A204.1 (cell line): Measurements from ENCODE around the gene SLC45A2.
"Not testable (repeated sequence)": the region's sequence is repeated elsewhere in the genome, so short reads cannot be mapped to it uniquely, and the experiment has no call there.

Source experiments
- FAIRE-seq: peaks from 2 replicates; lab custom pipeline; 2012; peaks lifted over from hg19 to GRCh38; lab: Jason Lieb, UNC

The SLC45A2 gene

GRCh38 chr5:33921002-33921401 lies 63.5 kb downstream of the SLC45A2 start:
- no peak for FAIRE-seq

- not testable (repeated sequence) for FAIRE-seq
Observed at GRCh38 chr5:33914844-33915243, 69.6 kb downstream of the SLC45A2 start.

- not testable (repeated sequence) for FAIRE-seq
Observed at GRCh38 chr5:33906248-33906647, 78.2 kb downstream of the SLC45A2 start.

- FAIRE-seq, result no peak
Observed at GRCh38 chr5:33905381-33905780, 79.1 kb downstream of the SLC45A2 start.

GRCh38 chr5:33903118-33903517 lies 81.4 kb downstream of the SLC45A2 start:
- FAIRE-seq, result no peak

- no peak for FAIRE-seq
Observed at GRCh38 chr5:33901156-33901555, 83.3 kb downstream of the SLC45A2 start.
